Measurements from ENCODE around the gene C2CD4C. TPM values are rescaled to one million over a fixed set of nuclear protein-coding genes. Genes with fewer than 3 reads are reported as not detected.

The C2CD4C gene
- total RNA-seq, 1 experiment from 2014 or later: 14.6 TPM

- no peaks in the 10 kb centered on the region for H3K79me1 ChIP-seq (ENCODE audit: insufficient read depth, low read depth, low read length, poor library complexity, severe bottlenecking)
- H3K14ac ChIP-seq (ENCODE audit: insufficient read depth, low read length): no peak overlapping the region
- TF ChIP-seq, protein P1, sequence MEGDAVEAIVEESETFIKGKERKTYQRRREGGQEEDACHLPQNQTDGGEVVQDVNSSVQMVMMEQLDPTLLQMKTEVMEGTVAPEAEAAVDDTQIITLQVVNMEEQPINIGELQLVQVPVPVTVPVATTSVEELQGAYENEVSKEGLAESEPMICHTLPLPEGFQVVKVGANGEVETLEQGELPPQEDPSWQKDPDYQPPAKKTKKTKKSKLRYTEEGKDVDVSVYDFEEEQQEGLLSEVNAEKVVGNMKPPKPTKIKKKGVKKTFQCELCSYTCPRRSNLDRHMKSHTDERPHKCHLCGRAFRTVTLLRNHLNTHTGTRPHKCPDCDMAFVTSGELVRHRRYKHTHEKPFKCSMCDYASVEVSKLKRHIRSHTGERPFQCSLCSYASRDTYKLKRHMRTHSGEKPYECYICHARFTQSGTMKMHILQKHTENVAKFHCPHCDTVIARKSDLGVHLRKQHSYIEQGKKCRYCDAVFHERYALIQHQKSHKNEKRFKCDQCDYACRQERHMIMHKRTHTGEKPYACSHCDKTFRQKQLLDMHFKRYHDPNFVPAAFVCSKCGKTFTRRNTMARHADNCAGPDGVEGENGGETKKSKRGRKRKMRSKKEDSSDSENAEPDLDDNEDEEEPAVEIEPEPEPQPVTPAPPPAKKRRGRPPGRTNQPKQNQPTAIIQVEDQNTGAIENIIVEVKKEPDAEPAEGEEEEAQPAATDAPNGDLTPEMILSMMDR (conservative IDR thresholded peaks at IDR 0.05): no peak
- H2AFZ ChIP-seq (ENCODE audit: low read length): no peak overlapping the region
- no peak overlapping the region for H3K4ac ChIP-seq (ENCODE audit: low read depth, low read length)
- no peaks in the 10 kb centered on the region for H3K79me2 ChIP-seq (ENCODE audit: insufficient read depth, low read length)
- no peak overlapping the region for H4K5ac ChIP-seq (ENCODE audit: insufficient read length, low read depth, low read length)
- no peak overlapping the region for H3K4me3 Mint-ChIP-seq
- no CpG with 5 or more reads among the region's 26 CpGs for WGBS (ENCODE audit: extremely low coverage, insufficient read length, low lambda C conversion rate)
- H3K23ac ChIP-seq (ENCODE audit: insufficient read length, low read depth, low read length): no peak overlapping the region
- H3K27me3 Mint-ChIP-seq (ENCODE audit: low read depth): peaks cover 4% of the 10 kb centered on the region
- H3K18ac ChIP-seq (ENCODE audit: insufficient read length, low read depth, low read length): no peak overlapping the region
- H3K9me3 ChIP-seq (ENCODE audit: control insufficient read depth, low read depth, low read length): no peaks in the 10 kb centered on the region
- no peaks in the 10 kb centered on the region; the same call in 1 of the 2 replicates for H3K4me1 ChIP-seq (ENCODE audit: insufficient read depth, low read length)
- H3K23me2 ChIP-seq (ENCODE audit: insufficient read length, low read depth, low read length, poor library complexity, severe bottlenecking): no peaks in the 10 kb centered on the region
- H2AK5ac ChIP-seq (ENCODE audit: insufficient read length, low read length): no peak overlapping the region
- H2BK15ac ChIP-seq (ENCODE audit: low read depth, low read length): no peak overlapping the region
- H3K27ac ChIP-seq (ENCODE audit: insufficient read length, low read depth, low read length): no peak overlapping the region
- no peak overlapping the region for H4K91ac ChIP-seq (ENCODE audit: insufficient read length, low read depth, low read length)
- H3K9me3 Mint-ChIP-seq: peaks cover 4 to 16% of the 10 kb centered on the region in 2 experiments; a peak in 3 of 5 replicates
- no peak overlapping the region for H3K4me2 ChIP-seq (ENCODE audit: insufficient read depth, insufficient read length, low read length)
- H3T11ph ChIP-seq (ENCODE audit: low read length): no peak overlapping the region
- H3K27ac Mint-ChIP-seq: no peak overlapping the region
- H3K27me3 ChIP-seq (ENCODE audit: insufficient read depth, low read length): no peaks in the 10 kb centered on the region; the same call in 1 of the 2 replicates
- H2BK5ac ChIP-seq (ENCODE audit: insufficient read length, low read length): no peak overlapping the region
- H3K9ac ChIP-seq (ENCODE audit: extremely low read depth, insufficient read length, low read length): no peak overlapping the region
- H4K20me1 ChIP-seq (ENCODE audit: control insufficient read depth, insufficient read depth, insufficient read length): no peaks in the 10 kb centered on the region
- no peak overlapping the region for H2BK20ac ChIP-seq (ENCODE audit: low read depth, low read length, poor library complexity, severe bottlenecking)
- no peak for DNase-seq
- no peak overlapping the region for H4K8ac ChIP-seq (replicated peaks; ENCODE audit: insufficient read length, low read depth, low read length)
- H2BK12ac ChIP-seq (ENCODE audit: insufficient read length, low read depth, low read length): no peak overlapping the region
- H2BK120ac ChIP-seq (ENCODE audit: low read depth, low read length, poor library complexity, severe bottlenecking): no peak overlapping the region
- peaks cover 8 to 17% of the 10 kb centered on the region in 2 experiments for H3K4me1 Mint-ChIP-seq
- H3K36me3 Mint-ChIP-seq (ENCODE audit: insufficient read depth in 1 of 3, low read depth in 3 of 3): peaks cover 0 to 6% (median 5%) of the 10 kb centered on the region in 3 experiments; a peak in 4 of 7 replicates
- no peak overlapping the region for H3K56ac ChIP-seq (ENCODE audit: insufficient read length, low read depth, low read length)
Measured at GRCh38 chr19:444677-445210, 35.8 kb upstream of the C2CD4C start.
